NCI-H1417 (cell line): ENCODE measurements around the gene CBFA2T2.
A peak's percentile ranks its signal among the peaks of the same experiment; 100 is the strongest.

Source experiments
- DNase-seq, 3 experiments: peaks; one replicate each; lab custom pipeline; 2025; lab: John Stamatoyannopoulos, UW

CBFA2T2 gene

GRCh38 chr20:33650753-33651561 is 161.1 kb downstream of the CBFA2T2 start:
- peak in 1 of 3 experiments; percentile 53 for DNase-seq

- peak in 1 of 3 experiments; percentile 48 for DNase-seq
Observed at GRCh38 chr20:33651562-33652048, 161.7 kb downstream of the CBFA2T2 start.

- DNase-seq: peak; percentile 56 to 74 (median 70)
Observed at GRCh38 chr20:33653218-33653899, 163.5 kb downstream of the CBFA2T2 start.

- peak; percentile 85 to 97 (median 93) for DNase-seq
Observed at GRCh38 chr20:33653900-33654596, 164.2 kb downstream of the CBFA2T2 start.

GRCh38 chr20:33654680-33655161 is 164.8 kb downstream of the CBFA2T2 start:
- no peak for DNase-seq

- no peak for DNase-seq
Observed at GRCh38 chr20:33655164-33655563, 165.3 kb downstream of the CBFA2T2 start.

- no peak for DNase-seq
Observed at GRCh38 chr20:33656010-33656782, 166.3 kb downstream of the CBFA2T2 start.

GRCh38 chr20:33656783-33657703 is 167.1 kb downstream of the CBFA2T2 start:
- no peak for DNase-seq

- no peak for DNase-seq
Observed at GRCh38 chr20:33657704-33658095, 167.8 kb downstream of the CBFA2T2 start.

GRCh38 chr20:33658510-33658909 is 168.6 kb downstream of the CBFA2T2 start:
- no peak for DNase-seq

GRCh38 chr20:33658929-33659328 is 169.0 kb downstream of the CBFA2T2 start:
- no peak for DNase-seq

- DNase-seq: no peak
Observed at GRCh38 chr20:33659341-33660034, 169.6 kb downstream of the CBFA2T2 start.

- no peak for DNase-seq
Observed at GRCh38 chr20:33660035-33660684, 170.3 kb downstream of the CBFA2T2 start.

- no peak for DNase-seq
Observed at GRCh38 chr20:33660685-33661058, 170.8 kb downstream of the CBFA2T2 start.

- DNase-seq: no peak
Observed at GRCh38 chr20:33662172-33662571, 172.3 kb downstream of the CBFA2T2 start, which contains the start of gene C20orf144. TSS of gene C20orf144 (plus strand) at chr20:33662327. CDS start at chr20:33662346, 19 bp downstream.

GRCh38 chr20:33663161-33664084 is 173.5 kb downstream of the CBFA2T2 start:
- peak; percentile 73 to 89 (median 89) for DNase-seq

GRCh38 chr20:33664085-33664761 is 174.3 kb downstream of the CBFA2T2 start:
- DNase-seq: peak in 1 of 3 experiments; percentile 51
